Liver (tissue), 3 donors: ENCODE data around the gene FBXL15.
"Not testable (repeated sequence)": the region's sequence is repeated elsewhere in the genome, so short reads cannot be mapped to it uniquely, and the experiment has no call there.

ENCODE experiments used
- CTCF ChIP-seq: fragments of 150-350 bp; IDR thresholded peaks from 2 replicates; pipeline ENCODE4 v1.5.1; 2017; ENCODE audit warnings: improper control_type of control experiment, low read depth, low read length; ENCODE audit not compliant: missing input control
- EGR1 ChIP-seq, 2 donors: IDR thresholded peaks; 2 replicates each; pipeline ENCODE4 v1.6.1; 2016 to 2018; ENCODE audit warnings: antibody characterized with exemption in 2 of 2, low read depth in 2 of 2
- FOXA2 ChIP-seq: IDR thresholded peaks from 2 replicates; pipeline ENCODE4 v1.6.1; 2016; ENCODE audit warnings: antibody characterized with exemption
- GABPA ChIP-seq, 2 donors: IDR thresholded peaks in 1 of 2; conservative IDR thresholded peaks in 1 of 2; 2 replicates each; pipeline ENCODE4 v1.6.1; 2016; ENCODE audit warnings: antibody characterized with exemption in 2 of 2, mild to moderate bottlenecking in 1 of 2, moderate library complexity in 1 of 2
- MAX ChIP-seq: IDR thresholded peaks from 2 replicates; pipeline ENCODE4 v1.6.1; 2016; ENCODE audit warnings: antibody characterized with exemption
- RAD21 ChIP-seq, 2 donors: IDR thresholded peaks; 2 replicates each; pipeline ENCODE4 v1.6.1; 2016; ENCODE audit warnings: antibody characterized with exemption in 2 of 2, mild to moderate bottlenecking in 2 of 2
- TAF1 ChIP-seq: conservative IDR thresholded peaks from 2 replicates; pipeline ENCODE4 v1.6.1; 2016; ENCODE audit warnings: antibody characterized with exemption, mild to moderate bottlenecking
- YY1 ChIP-seq: IDR thresholded peaks from 2 replicates; pipeline ENCODE4 v1.6.1; 2016; ENCODE audit warnings: antibody characterized with exemption, mild to moderate bottlenecking
- TF ChIP-seq, protein P1 (sequence below): IDR thresholded peaks from 2 replicates; pipeline ENCODE4 v1.6.1; 2016; ENCODE audit warnings: antibody characterized with exemption, mild to moderate bottlenecking
- TF ChIP-seq, protein P2 (sequence below): IDR thresholded peaks from 2 replicates; pipeline ENCODE4 v1.6.1; 2016; ENCODE audit warnings: antibody characterized with exemption
- donor health status: healthy.
- donor health status: healthy.

DNA sequence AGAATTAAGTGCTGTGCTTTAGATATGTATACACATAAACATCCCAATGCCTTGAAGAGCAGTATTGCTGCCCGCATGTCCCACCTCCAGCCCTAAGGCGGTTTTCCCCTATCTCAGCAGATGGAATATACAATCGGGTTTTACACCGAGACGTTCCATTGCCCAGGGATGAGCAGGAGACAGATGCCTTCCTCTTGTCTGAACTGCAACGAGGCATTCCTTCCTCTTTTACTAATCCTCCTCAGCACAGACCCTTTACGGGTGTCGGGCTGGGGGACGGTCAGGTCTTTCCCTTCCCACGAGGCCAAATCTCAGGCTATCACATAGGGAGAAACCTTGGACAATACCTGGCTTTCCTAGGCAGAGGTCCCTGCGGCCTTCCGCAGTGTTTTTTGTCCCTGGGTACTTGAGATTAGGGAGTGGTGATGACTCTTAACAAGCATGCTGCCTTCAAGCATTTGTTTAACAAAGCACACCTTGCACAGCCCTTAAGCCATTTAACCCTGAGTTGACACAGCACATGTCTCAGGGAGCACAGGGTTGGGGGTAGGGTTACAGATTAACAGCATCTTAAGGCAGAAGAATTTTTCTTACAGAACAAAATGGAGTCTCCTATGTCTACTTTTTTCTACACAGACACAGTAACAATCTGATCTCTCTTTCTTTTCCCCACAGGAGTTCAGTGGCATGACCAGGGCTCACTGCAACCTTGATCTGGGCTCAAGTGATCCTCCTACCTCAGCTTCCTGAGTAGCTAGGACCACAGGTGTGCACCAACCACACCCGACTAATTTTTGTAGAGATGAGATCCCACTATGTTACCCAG lies 34.2 kb downstream of the FBXL15 start:
- TF ChIP-seq TAF1; CTCF; YY1; EGR1 (IDR thresholded peaks at IDR 0.05; ENCODE audit: low read depth in 2 of 2); RAD21 (IDR thresholded peaks at IDR 0.05); GABPA (IDR thresholded peaks at IDR 0.05 in 1 of 2, conservative IDR thresholded peaks at IDR 0.05 in 1 of 2); MAX; FOXA2: not testable (repeated sequence)
- TF ChIP-seq, protein P1, sequence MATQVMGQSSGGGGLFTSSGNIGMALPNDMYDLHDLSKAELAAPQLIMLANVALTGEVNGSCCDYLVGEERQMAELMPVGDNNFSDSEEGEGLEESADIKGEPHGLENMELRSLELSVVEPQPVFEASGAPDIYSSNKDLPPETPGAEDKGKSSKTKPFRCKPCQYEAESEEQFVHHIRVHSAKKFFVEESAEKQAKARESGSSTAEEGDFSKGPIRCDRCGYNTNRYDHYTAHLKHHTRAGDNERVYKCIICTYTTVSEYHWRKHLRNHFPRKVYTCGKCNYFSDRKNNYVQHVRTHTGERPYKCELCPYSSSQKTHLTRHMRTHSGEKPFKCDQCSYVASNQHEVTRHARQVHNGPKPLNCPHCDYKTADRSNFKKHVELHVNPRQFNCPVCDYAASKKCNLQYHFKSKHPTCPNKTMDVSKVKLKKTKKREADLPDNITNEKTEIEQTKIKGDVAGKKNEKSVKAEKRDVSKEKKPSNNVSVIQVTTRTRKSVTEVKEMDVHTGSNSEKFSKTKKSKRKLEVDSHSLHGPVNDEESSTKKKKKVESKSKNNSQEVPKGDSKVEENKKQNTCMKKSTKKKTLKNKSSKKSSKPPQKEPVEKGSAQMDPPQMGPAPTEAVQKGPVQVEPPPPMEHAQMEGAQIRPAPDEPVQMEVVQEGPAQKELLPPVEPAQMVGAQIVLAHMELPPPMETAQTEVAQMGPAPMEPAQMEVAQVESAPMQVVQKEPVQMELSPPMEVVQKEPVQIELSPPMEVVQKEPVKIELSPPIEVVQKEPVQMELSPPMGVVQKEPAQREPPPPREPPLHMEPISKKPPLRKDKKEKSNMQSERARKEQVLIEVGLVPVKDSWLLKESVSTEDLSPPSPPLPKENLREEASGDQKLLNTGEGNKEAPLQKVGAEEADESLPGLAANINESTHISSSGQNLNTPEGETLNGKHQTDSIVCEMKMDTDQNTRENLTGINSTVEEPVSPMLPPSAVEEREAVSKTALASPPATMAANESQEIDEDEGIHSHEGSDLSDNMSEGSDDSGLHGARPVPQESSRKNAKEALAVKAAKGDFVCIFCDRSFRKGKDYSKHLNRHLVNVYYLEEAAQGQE, result not testable (repeated sequence)
- TF ChIP-seq, protein P2, sequence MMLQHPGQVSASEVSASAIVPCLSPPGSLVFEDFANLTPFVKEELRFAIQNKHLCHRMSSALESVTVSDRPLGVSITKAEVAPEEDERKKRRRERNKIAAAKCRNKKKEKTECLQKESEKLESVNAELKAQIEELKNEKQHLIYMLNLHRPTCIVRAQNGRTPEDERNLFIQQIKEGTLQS, result not testable (repeated sequence)
